Sigmoid colon (tissue), 7 donors: ENCODE measurements around the gene ALB. TPM values are rescaled to one million over a fixed set of nuclear protein-coding genes. Genes with fewer than 3 reads are reported as not detected.

Experiments
- DNase-seq: peaks from one replicate; pipeline ENCODE4 v3.0.0-alpha.2; 2019
- H3K27ac ChIP-seq, 4 donors: fragments of 200-600 bp; sonication (generic); one replicate each; pipeline ENCODE4 v1.5.1; 2016 to 2019; ENCODE audit warnings: mild to moderate bottlenecking in 1 of 4
- H3K27me3 ChIP-seq, 3 donors: fragments of 200-600 bp; sonication (generic); one replicate each; pipeline ENCODE4 v1.5.1; 2019; ENCODE audit warnings: mild to moderate bottlenecking in 1 of 3
- H3K36me3 ChIP-seq, 4 donors: fragments of 200-600 bp; sonication (generic); one replicate each; pipeline ENCODE4 v1.5.1; 2016 to 2019
- H3K4me1 ChIP-seq, 4 donors: fragments of 200-600 bp; sonication (generic); one replicate each; pipeline ENCODE4 v1.5.1; 2017 to 2019
- H3K4me3 ChIP-seq, 4 donors: fragments of 200-600 bp; sonication (generic); one replicate each; pipeline ENCODE4 v1.5.1; 2017 to 2019; ENCODE audit warnings: mild to moderate bottlenecking in 2 of 4, moderate library complexity in 1 of 4
- H3K9me3 ChIP-seq, 4 donors: fragments of 200-600 bp in 3 of 4; sonication (generic) in 3 of 4; one replicate each; pipeline versions ENCODE4 v1.5.1 to v1.6.1; 2013 to 2019
- CTCF ChIP-seq, 4 experiments: fragments of 450-650 bp in 3 of 4; fragments of 200-600 bp in 1 of 4; IDR thresholded peaks; one replicate each; pipeline ENCODE4 v1.5.1; 2016 to 2019; ENCODE audit warnings: antibody characterized with exemption in 4 of 4, mild to moderate bottlenecking in 3 of 4, moderate library complexity in 2 of 4
- EP300 ChIP-seq, 4 donors: sonication (generic); formaldehyde crosslinking; IDR thresholded peaks; one replicate each; pipeline ENCODE4 v1.6.1; 2017; ENCODE audit warnings: antibody characterized with exemption in 4 of 4
- POLR2A ChIP-seq, 2 donors: fragments of 450-650 bp; IDR thresholded peaks; one replicate each; pipeline ENCODE4 v1.6.1; 2016; ENCODE audit warnings: antibody characterized with exemption in 2 of 2, mild to moderate bottlenecking in 2 of 2, moderate library complexity in 2 of 2
- POLR2AphosphoS5 ChIP-seq, 4 donors: sonication (generic); formaldehyde crosslinking; IDR thresholded peaks; one replicate each; pipeline ENCODE4 v1.6.1; 2017; ENCODE audit warnings: antibody characterized with exemption in 4 of 4
- WGBS, 2 donors: extraction: QIAGEN DNeasy Blood & Tissue Kit; methylation state at CpG; one replicate each; pipeline ENCODE4 v1.1.7; 2013; 5-methylcytosine and 5-hydroxymethylcytosine counted together
- intact Hi-C: fragments of 100-400 bp; cut with DNase I; formaldehyde crosslinking; loops from one replicate; pipeline ENCODE4 v1.15.1; 2023
- polyA plus RNA-seq, 3 donors: library from polyadenylated mRNA; stranded (reverse); fragments of 200-250 nt; gene quantifications; one replicate each; pipeline ENCODE4 v1.2.3, GENCODE V29; 2013
- total RNA-seq, 4 donors: library from RNA; depleted of rRNA; stranded (reverse); fragments of >200 nt; gene quantifications; one replicate each; pipeline ENCODE4 v1.1.0, GENCODE V29; 2016
- donor health status: healthy with polysubstance abuse.
- donor health status: Bipolar disorder and iron deficiency.
- donor health status: healthy.

Gene ALB
- total and polyA plus RNA-seq, 7 donors, result 0.96 TPM; not detected in 6

GRCh38 chr4:73415807-73416238 is 11.7 kb downstream of the ALB start:
- no peaks in the 10 kb centered on the region for H3K4me1 ChIP-seq
- no peaks in the 10 kb centered on the region for H3K27me3 ChIP-seq
- DNase-seq, result no peak
- no peaks in the 10 kb centered on the region for H3K9me3 ChIP-seq
- H3K36me3 ChIP-seq, result no peaks in the 10 kb centered on the region
- no peak overlapping the region for H3K4me3 ChIP-seq
- TF ChIP-seq CTCF (IDR thresholded peaks at IDR 0.05), result no peak
- TF ChIP-seq POLR2A (IDR thresholded peaks at IDR 0.05), result no peak
- TF ChIP-seq POLR2AphosphoS5 (IDR thresholded peaks at IDR 0.05), result no peak
- TF ChIP-seq EP300 (IDR thresholded peaks at IDR 0.05), result no peak
- 87 to 94% methylated on average over 2 of the region's 2 CpGs for WGBS, 2 donors
- no peak overlapping the region for H3K27ac ChIP-seq
- intact Hi-C loops, result no loop called here

GRCh38 chr4:73416423-73417087 is 12.5 kb downstream of the ALB start:
- 85 to 94% methylated on average over 2 of the region's 2 CpGs for WGBS, 2 donors

GRCh38 chr4:73417342-73417741 is 13.3 kb downstream of the ALB start:
- Histone ChIP-seq H3K27ac (no peak overlapping the region), H3K4me1 (no peaks in the 10 kb centered on the region), H3K27me3 (no peaks in the 10 kb centered on the region), H3K9me3 (no peaks in the 10 kb centered on the region), H3K36me3 (no peaks in the 10 kb centered on the region), H3K4me3 (no peak overlapping the region)
- DNase-seq, result no peak
- intact Hi-C loops, result no loop called here
- 77 to 88% methylated on average over 2 of the region's 2 CpGs for WGBS, 2 donors
- no peak for TF ChIP-seq POLR2A (IDR thresholded peaks at IDR 0.05)
- no peak for TF ChIP-seq CTCF (IDR thresholded peaks at IDR 0.05)
- TF ChIP-seq EP300 (IDR thresholded peaks at IDR 0.05), result no peak
- no peak for TF ChIP-seq POLR2AphosphoS5 (IDR thresholded peaks at IDR 0.05)

More at GRCh38 chr4:73416423-73417087, 12.5 kb downstream of the ALB start:
- Histone ChIP-seq H3K27me3 (no peaks in the 10 kb centered on the region), H3K36me3 (no peaks in the 10 kb centered on the region), H3K9me3 (no peaks in the 10 kb centered on the region), H3K27ac (no peak overlapping the region), H3K4me1 (no peaks in the 10 kb centered on the region), H3K4me3 (no peak overlapping the region)
- no peak for DNase-seq
- intact Hi-C loops, result no loop called here
- TF ChIP-seq CTCF (IDR thresholded peaks at IDR 0.05) (no peak), POLR2AphosphoS5 (IDR thresholded peaks at IDR 0.05) (no peak), EP300 (IDR thresholded peaks at IDR 0.05) (no peak), POLR2A (IDR thresholded peaks at IDR 0.05) (no peak)

- no peaks in the 10 kb centered on the region for H3K4me1 ChIP-seq
- H3K27me3 ChIP-seq, result no peaks in the 10 kb centered on the region
- H3K36me3 ChIP-seq, result no peaks in the 10 kb centered on the region
- intact Hi-C loops, result no loop called here
- no peak overlapping the region for H3K4me3 ChIP-seq
- no peak for DNase-seq
- H3K27ac ChIP-seq, result no peak overlapping the region
- TF ChIP-seq POLR2A (IDR thresholded peaks at IDR 0.05), result no peak
- TF ChIP-seq CTCF (IDR thresholded peaks at IDR 0.05), result no peak
- TF ChIP-seq EP300 (IDR thresholded peaks at IDR 0.05), result no peak
- no peak for TF ChIP-seq POLR2AphosphoS5 (IDR thresholded peaks at IDR 0.05)
- H3K9me3 ChIP-seq, result no peaks in the 10 kb centered on the region
- WGBS, 2 donors, result 82 to 83% methylated on average over 6 of the region's 6 CpGs
Measured at GRCh38 chr4:73417973-73418372, 13.9 kb downstream of the ALB start.

GRCh38 chr4:73418677-73419076 is 14.6 kb downstream of the ALB start:
- Histone ChIP-seq H3K4me3 (no peak overlapping the region), H3K27ac (no peak overlapping the region), H3K36me3 (no peaks in the 10 kb centered on the region), H3K4me1 (no peaks in the 10 kb centered on the region), H3K9me3 (no peaks in the 10 kb centered on the region), H3K27me3 (no peaks in the 10 kb centered on the region)
- 72 to 79% methylated on average over 1 of the region's 1 CpG for WGBS, 2 donors
- no peak for DNase-seq
- TF ChIP-seq POLR2AphosphoS5 (IDR thresholded peaks at IDR 0.05) (no peak), EP300 (IDR thresholded peaks at IDR 0.05) (no peak), POLR2A (IDR thresholded peaks at IDR 0.05) (no peak), CTCF (IDR thresholded peaks at IDR 0.05) (no peak)
- intact Hi-C loops, result no loop called here
